Measurements from ENCODE around the gene DUSP1. TPM values are rescaled to one million over a fixed set of nuclear protein-coding genes. Genes with fewer than 3 reads are reported as not detected.

The DUSP1 gene
- total and polyA plus RNA-seq, 9 of the 15 experiments (the other 6 are each of a cell fraction or from before 2014, with no cell fraction given) = 2.1 to 14.2 (median 8.5) TPM

DNA sequence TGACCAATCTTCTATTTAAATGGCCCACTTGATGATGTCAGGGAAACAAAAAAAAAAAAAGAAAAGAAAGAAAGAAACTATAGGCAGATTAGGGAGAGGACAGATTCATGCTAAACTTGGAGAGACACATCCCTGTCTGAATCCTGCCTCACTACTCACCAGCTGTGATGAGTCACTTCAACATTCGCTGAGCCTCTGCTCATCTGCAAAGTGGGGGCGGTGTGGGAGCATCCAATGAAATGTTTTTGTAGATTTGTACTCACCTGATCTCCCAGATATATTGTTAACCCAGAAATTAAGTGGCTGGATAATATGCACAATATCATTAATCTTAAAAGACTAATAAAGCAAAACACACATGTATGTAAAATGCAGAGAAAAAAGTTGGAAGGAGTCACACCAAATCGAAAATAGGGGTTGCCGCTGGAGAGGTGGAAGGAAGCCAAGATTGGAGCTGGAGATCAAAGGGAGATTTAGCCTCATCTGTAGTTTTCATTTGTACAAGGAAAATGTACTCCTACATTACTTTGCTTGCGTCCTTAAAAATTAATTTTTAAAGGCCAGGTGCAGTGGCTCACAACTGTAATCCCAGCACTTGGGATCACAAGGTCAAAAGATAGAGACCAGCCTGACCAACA is 46.0 kb upstream of the DUSP1 start (continued):
- TF ChIP-seq, protein P1, sequence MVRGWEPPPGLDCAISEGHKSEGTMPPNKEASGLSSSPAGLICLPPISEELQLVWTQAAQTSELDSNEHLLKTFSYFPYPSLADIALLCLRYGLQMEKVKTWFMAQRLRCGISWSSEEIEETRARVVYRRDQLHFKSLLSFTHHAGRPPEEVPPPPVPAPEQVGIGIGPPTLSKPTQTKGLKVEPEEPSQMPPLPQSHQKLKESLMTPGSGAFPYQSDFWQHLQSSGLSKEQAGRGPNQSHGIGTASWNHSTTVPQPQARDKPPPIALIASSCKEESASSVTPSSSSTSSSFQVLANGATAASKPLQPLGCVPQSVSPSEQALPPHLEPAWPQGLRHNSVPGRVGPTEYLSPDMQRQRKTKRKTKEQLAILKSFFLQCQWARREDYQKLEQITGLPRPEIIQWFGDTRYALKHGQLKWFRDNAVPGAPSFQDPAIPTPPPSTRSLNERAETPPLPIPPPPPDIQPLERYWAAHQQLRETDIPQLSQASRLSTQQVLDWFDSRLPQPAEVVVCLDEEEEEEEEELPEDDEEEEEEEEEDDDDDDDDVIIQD (CRISPR knock-in tag; IDR thresholded peaks at IDR 0.05) = no peak
- TF ChIP-seq, protein P2, sequence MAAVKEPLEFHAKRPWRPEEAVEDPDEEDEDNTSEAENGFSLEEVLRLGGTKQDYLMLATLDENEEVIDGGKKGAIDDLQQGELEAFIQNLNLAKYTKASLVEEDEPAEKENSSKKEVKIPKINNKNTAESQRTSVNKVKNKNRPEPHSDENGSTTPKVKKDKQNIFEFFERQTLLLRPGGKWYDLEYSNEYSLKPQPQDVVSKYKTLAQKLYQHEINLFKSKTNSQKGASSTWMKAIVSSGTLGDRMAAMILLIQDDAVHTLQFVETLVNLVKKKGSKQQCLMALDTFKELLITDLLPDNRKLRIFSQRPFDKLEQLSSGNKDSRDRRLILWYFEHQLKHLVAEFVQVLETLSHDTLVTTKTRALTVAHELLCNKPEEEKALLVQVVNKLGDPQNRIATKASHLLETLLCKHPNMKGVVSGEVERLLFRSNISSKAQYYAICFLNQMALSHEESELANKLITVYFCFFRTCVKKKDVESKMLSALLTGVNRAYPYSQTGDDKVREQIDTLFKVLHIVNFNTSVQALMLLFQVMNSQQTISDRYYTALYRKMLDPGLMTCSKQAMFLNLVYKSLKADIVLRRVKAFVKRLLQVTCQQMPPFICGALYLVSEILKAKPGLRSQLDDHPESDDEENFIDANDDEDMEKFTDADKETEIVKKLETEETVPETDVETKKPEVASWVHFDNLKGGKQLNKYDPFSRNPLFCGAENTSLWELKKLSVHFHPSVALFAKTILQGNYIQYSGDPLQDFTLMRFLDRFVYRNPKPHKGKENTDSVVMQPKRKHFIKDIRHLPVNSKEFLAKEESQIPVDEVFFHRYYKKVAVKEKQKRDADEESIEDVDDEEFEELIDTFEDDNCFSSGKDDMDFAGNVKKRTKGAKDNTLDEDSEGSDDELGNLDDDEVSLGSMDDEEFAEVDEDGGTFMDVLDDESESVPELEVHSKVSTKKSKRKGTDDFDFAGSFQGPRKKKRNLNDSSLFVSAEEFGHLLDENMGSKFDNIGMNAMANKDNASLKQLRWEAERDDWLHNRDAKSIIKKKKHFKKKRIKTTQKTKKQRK (IDR thresholded peaks at IDR 0.05; ENCODE audit: borderline replicate concordance, low read depth, low read length) = no peak
- no peak for TF ChIP-seq ZBTB7A (IDR thresholded peaks at IDR 0.05; ENCODE audit: borderline replicate concordance, control insufficient read depth, low read depth, low read length)
- no peak for TF ChIP-seq MCM2 (IDR thresholded peaks at IDR 0.05; ENCODE audit: low read depth)
- TF ChIP-seq ZKSCAN3 (CRISPR knock-in tag; IDR thresholded peaks at IDR 0.05) = no peak
- TF ChIP-seq HNRNPK (IDR thresholded peaks at IDR 0.05; ENCODE audit: low read depth, low read length, poor library complexity, severe bottlenecking) = no peak
- TF ChIP-seq RBM15 (IDR thresholded peaks at IDR 0.05; ENCODE audit: insufficient read depth, low read length) = no peak
- TF ChIP-seq, protein P3, sequence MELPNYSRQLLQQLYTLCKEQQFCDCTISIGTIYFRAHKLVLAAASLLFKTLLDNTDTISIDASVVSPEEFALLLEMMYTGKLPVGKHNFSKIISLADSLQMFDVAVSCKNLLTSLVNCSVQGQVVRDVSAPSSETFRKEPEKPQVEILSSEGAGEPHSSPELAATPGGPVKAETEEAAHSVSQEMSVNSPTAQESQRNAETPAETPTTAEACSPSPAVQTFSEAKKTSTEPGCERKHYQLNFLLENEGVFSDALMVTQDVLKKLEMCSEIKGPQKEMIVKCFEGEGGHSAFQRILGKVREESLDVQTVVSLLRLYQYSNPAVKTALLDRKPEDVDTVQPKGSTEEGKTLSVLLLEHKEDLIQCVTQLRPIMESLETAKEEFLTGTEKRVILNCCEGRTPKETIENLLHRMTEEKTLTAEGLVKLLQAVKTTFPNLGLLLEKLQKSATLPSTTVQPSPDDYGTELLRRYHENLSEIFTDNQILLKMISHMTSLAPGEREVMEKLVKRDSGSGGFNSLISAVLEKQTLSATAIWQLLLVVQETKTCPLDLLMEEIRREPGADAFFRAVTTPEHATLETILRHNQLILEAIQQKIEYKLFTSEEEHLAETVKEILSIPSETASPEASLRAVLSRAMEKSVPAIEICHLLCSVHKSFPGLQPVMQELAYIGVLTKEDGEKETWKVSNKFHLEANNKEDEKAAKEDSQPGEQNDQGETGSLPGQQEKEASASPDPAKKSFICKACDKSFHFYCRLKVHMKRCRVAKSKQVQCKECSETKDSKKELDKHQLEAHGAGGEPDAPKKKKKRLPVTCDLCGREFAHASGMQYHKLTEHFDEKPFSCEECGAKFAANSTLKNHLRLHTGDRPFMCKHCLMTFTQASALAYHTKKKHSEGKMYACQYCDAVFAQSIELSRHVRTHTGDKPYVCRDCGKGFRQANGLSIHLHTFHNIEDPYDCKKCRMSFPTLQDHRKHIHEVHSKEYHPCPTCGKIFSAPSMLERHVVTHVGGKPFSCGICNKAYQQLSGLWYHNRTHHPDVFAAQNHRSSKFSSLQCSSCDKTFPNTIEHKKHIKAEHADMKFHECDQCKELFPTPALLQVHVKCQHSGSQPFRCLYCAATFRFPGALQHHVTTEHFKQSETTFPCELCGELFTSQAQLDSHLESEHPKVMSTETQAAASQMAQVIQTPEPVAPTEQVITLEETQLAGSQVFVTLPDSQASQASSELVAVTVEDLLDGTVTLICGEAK (IDR thresholded peaks at IDR 0.05) = no peak
- TF ChIP-seq, protein P3 (CRISPR knock-in tag; IDR thresholded peaks at IDR 0.05) = no peak
- TF ChIP-seq, protein P4, sequence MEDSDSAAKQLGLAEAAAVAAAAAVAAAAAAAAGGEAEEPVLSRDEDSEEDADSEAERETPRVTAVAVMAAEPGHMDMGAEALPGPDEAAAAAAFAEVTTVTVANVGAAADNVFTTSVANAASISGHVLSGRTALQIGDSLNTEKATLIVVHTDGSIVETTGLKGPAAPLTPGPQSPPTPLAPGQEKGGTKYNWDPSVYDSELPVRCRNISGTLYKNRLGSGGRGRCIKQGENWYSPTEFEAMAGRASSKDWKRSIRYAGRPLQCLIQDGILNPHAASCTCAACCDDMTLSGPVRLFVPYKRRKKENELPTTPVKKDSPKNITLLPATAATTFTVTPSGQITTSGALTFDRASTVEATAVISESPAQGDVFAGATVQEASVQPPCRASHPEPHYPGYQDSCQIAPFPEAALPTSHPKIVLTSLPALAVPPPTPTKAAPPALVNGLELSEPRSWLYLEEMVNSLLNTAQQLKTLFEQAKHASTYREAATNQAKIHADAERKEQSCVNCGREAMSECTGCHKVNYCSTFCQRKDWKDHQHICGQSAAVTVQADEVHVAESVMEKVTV (CRISPR knock-in tag; IDR thresholded peaks at IDR 0.05) = no peak
- no peak for TF ChIP-seq TAF1 (IDR thresholded peaks at IDR 0.05; ENCODE audit: control insufficient read depth, extremely low read depth, insufficient read depth, low read length, severe bottlenecking)
